ENCODE data around the gene SERPINA1. TPM values are rescaled to one million over a fixed set of nuclear protein-coding genes. Genes with fewer than 3 reads are reported as not detected.

The SERPINA1 gene
- total RNA-seq, 1 experiment from 2014 or later = not detected

GRCh38 chr14:94405486-94405885, 17.1 kb upstream of the SERPINA1 start:
- intact Hi-C loops (cut with micrococcal nuclease; ENCODE audit: unreplicated experiment) = no loop called here
- no TSS peak for BruUV-seq (replicated peaks)
- TF ChIP-seq EZH2 (IDR thresholded peaks at IDR 0.05; ENCODE audit: borderline replicate concordance, low read depth, low read length, poor library complexity, severe bottlenecking) (no peak), CTCF (conservative IDR thresholded peaks at IDR 0.05; ENCODE audit: low read depth, low read length) (no peak)
- no peak for DNase-seq (ENCODE audit: low spot score)
- ChIA-PET POLR2A (ENCODE audit: low non-redundant PET) (no interaction called here), CTCF (no interaction called here)
- H3K4me1 ChIP-seq (ENCODE audit: insufficient read depth, low read length, poor library complexity, severe bottlenecking) = no peaks in the 10 kb centered on the region
- no peak overlapping the region for H3K4me3 ChIP-seq (ENCODE audit: low read depth, low read length, poor library complexity, severe bottlenecking)
- H3K27me3 ChIP-seq (replicated peaks; ENCODE audit: insufficient read depth, low read depth, low read length, poor library complexity) = peaks cover 2% of the 10 kb centered on the region
- H3K27ac ChIP-seq (ENCODE audit: low read depth, low read length, poor library complexity, severe bottlenecking) = no peak overlapping the region
- peaks cover 10% of the 10 kb centered on the region for H3K9me3 ChIP-seq (ENCODE audit: low read depth, low read length, poor library complexity, severe bottlenecking)
- H3K36me3 ChIP-seq (ENCODE audit: insufficient read depth, low read length, poor library complexity, severe bottlenecking) = no peaks in the 10 kb centered on the region

- Histone ChIP-seq H3K27ac (ENCODE audit: low read depth, low read length, poor library complexity, severe bottlenecking) (no peak overlapping the region), H3K4me1 (ENCODE audit: insufficient read depth, low read length, poor library complexity, severe bottlenecking) (no peaks in the 10 kb centered on the region), H3K27me3 (replicated peaks; ENCODE audit: insufficient read depth, low read depth, low read length, poor library complexity) (no peaks in the 10 kb centered on the region), H3K4me3 (ENCODE audit: low read depth, low read length, poor library complexity, severe bottlenecking) (no peak overlapping the region), H3K9me3 (ENCODE audit: low read depth, low read length, poor library complexity, severe bottlenecking) (peaks cover 10% of the 10 kb centered on the region), H3K36me3 (ENCODE audit: insufficient read depth, low read length, poor library complexity, severe bottlenecking) (no peaks in the 10 kb centered on the region)
- no peak for DNase-seq (ENCODE audit: low spot score)
- TF ChIP-seq EZH2 (IDR thresholded peaks at IDR 0.05; ENCODE audit: borderline replicate concordance, low read depth, low read length, poor library complexity, severe bottlenecking) (no peak), CTCF (conservative IDR thresholded peaks at IDR 0.05; ENCODE audit: low read depth, low read length) (no peak)
- POLR2A ChIA-PET (ENCODE audit: low non-redundant PET) = no interaction called here
- no TSS peak for BruUV-seq (replicated peaks)
- intact Hi-C loops (cut with micrococcal nuclease; ENCODE audit: unreplicated experiment) = no loop called here
- CTCF ChIA-PET = no interaction called here
These were observed 16.2 kb upstream of the SERPINA1 start for GRCh38 chr14:94404561-94404960.

- H3K27me3 ChIP-seq (replicated peaks; ENCODE audit: insufficient read depth, low read depth, low read length, poor library complexity) = no peaks in the 10 kb centered on the region
- no peak overlapping the region for H3K27ac ChIP-seq (ENCODE audit: low read depth, low read length, poor library complexity, severe bottlenecking)
- H3K4me3 ChIP-seq (ENCODE audit: low read depth, low read length, poor library complexity, severe bottlenecking) = no peak overlapping the region
- intact Hi-C loops (cut with micrococcal nuclease; ENCODE audit: unreplicated experiment) = no loop called here
- CTCF ChIA-PET = no interaction called here
- DNase-seq (ENCODE audit: low spot score) = no peak
- peaks cover 10% of the 10 kb centered on the region for H3K9me3 ChIP-seq (ENCODE audit: low read depth, low read length, poor library complexity, severe bottlenecking)
- H3K4me1 ChIP-seq (ENCODE audit: insufficient read depth, low read length, poor library complexity, severe bottlenecking) = no peaks in the 10 kb centered on the region
- POLR2A ChIA-PET (ENCODE audit: low non-redundant PET) = no interaction called here
- BruUV-seq (replicated peaks) = no TSS peak
- H3K36me3 ChIP-seq (ENCODE audit: insufficient read depth, low read length, poor library complexity, severe bottlenecking) = no peaks in the 10 kb centered on the region
- TF ChIP-seq CTCF (conservative IDR thresholded peaks at IDR 0.05; ENCODE audit: low read depth, low read length) (no peak), EZH2 (IDR thresholded peaks at IDR 0.05; ENCODE audit: borderline replicate concordance, low read depth, low read length, poor library complexity, severe bottlenecking) (no peak)
These were observed 15.0 kb upstream of the SERPINA1 start for GRCh38 chr14:94403312-94403932.
